SK-N-MC (cell line): ENCODE data around the gene CTCF.

Experiments
- EZH2 ChIP-seq: fragments of 200-600 bp; sonication (generic); IDR thresholded peaks from one replicate; pipeline ENCODE4 v1.6.1; 2017; ENCODE audit warnings: antibody characterized with exemption
- FOXP2 ChIP-seq: optimal IDR thresholded peaks from 2 replicates; pipeline ENCODE3; 2011; ENCODE audit warnings: mild to moderate bottlenecking, moderate library complexity; ENCODE audit not compliant: insufficient read depth; ENCODE audit errors: extremely low read length, control extremely low read depth
- POLR2AphosphoS5 ChIP-seq: IDR thresholded peaks from 2 replicates; pipeline ENCODE4 v1.6.1; 2012; ENCODE audit warnings: mild to moderate bottlenecking, low read depth, low read length, borderline replicate concordance

DNA sequence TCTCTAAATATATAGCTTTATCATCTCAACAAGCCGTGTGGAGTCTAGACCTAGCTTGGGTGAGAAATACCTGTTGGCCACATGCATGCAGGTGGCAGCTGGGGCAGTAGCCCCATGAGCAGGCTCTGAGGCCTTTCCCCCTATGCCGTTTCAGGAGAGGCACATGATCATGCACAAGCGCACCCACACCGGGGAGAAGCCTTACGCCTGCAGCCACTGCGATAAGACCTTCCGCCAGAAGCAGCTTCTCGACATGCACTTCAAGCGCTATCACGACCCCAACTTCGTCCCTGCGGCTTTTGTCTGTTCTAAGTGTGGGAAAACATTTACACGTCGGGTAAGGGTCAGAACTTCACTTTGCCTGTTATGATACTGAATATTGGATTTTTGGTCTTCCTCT is 65.9 kb downstream of the CTCF start:
- TF ChIP-seq POLR2AphosphoS5 (no peak), EZH2 (no peak), FOXP2 (no peak)
